A673 (cell line): ENCODE data around the gene CAMTA2.

Experiments
- EZH2 ChIP-seq: fragments of 200-600 bp; sonication (generic); IDR thresholded peaks from 2 replicates; pipeline ENCODE4 v1.6.1; 2017; ENCODE audit warnings: borderline replicate concordance, low read depth, mild to moderate bottlenecking, mixed read lengths, antibody characterized with exemption, low read length; ENCODE audit not compliant: poor library complexity, severe bottlenecking
- TF ChIP-seq, protein P1 (sequence below): fragments of 300-800, 200-600 bp; sonication (generic); conservative IDR thresholded peaks from 2 replicates; pipeline ENCODE4 v1.5.1; 2017; ENCODE audit warnings: low read depth, mild to moderate bottlenecking, antibody characterized with exemption, low read length, moderate library complexity, mixed read lengths

DNA sequence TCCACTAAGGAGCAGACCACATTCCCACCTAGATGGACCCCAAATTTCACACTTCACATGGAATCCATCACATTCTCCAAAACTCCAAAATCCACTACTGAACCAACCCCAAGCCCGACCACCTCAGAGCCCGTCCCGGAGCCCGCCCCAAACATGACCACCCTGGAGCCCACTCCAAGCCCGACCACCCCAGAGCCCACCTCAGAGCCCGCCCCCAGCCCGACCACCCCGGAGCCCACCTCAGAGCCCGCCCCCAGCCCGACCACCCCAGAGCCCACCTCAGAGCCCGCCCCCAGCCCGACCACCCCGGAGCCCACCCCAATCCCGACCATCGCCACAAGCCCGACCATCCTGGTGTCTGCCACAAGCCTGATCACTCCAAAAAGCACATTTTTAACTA is 53.8 kb downstream of the CAMTA2 start:
- TF ChIP-seq, protein P1, sequence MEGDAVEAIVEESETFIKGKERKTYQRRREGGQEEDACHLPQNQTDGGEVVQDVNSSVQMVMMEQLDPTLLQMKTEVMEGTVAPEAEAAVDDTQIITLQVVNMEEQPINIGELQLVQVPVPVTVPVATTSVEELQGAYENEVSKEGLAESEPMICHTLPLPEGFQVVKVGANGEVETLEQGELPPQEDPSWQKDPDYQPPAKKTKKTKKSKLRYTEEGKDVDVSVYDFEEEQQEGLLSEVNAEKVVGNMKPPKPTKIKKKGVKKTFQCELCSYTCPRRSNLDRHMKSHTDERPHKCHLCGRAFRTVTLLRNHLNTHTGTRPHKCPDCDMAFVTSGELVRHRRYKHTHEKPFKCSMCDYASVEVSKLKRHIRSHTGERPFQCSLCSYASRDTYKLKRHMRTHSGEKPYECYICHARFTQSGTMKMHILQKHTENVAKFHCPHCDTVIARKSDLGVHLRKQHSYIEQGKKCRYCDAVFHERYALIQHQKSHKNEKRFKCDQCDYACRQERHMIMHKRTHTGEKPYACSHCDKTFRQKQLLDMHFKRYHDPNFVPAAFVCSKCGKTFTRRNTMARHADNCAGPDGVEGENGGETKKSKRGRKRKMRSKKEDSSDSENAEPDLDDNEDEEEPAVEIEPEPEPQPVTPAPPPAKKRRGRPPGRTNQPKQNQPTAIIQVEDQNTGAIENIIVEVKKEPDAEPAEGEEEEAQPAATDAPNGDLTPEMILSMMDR: no peak
- no peak for TF ChIP-seq EZH2
